Activated naive CD8-positive, alpha-beta T cell treated with anti-CD3 and anti-CD28 coated beads, Interleukin-2, amount 50 U/mL, for 24 hours (primary cell): ENCODE results near the gene CCDC148.

Source experiments
- ATAC-seq: fragments of 150-1000 bp; cut with Tn5 transposase; one replicate; pipeline ENCODE4 v1.10.0; 2021
- DNase-seq: peaks from one replicate; pipeline ENCODE4 v3.0.0; 2021
- H3K27ac Mint-ChIP-seq: one replicate; pipeline ENCODE4 v1.8.0; 2021; ENCODE audit warnings: mild to moderate bottlenecking, mixed read lengths
- H3K27me3 Mint-ChIP-seq: one replicate; pipeline ENCODE4 v1.8.0; 2021; ENCODE audit warnings: mixed read lengths
- H3K36me3 Mint-ChIP-seq: one replicate; pipeline ENCODE4 v1.8.0; 2021; ENCODE audit warnings: low read depth, mixed read lengths
- H3K4me1 Mint-ChIP-seq: one replicate; pipeline ENCODE4 v1.8.0; 2021; ENCODE audit warnings: mixed read lengths
- H3K4me3 Mint-ChIP-seq: one replicate; pipeline ENCODE4 v1.8.0; 2021; ENCODE audit warnings: mild to moderate bottlenecking, moderate library complexity, mixed read lengths
- H3K9me3 Mint-ChIP-seq: one replicate; pipeline ENCODE4 v1.8.0; 2021; ENCODE audit warnings: mixed read lengths

Gene CCDC148

GRCh38 chr2:158199928-158200650 is 256.5 kb downstream of the CCDC148 start:
- Mint-ChIP-seq H3K4me1 (no peaks in the 10 kb centered on the region), H3K27ac (no peak overlapping the region), H3K36me3 (no peaks in the 10 kb centered on the region), H3K9me3 (no peaks in the 10 kb centered on the region), H3K27me3 (peaks cover 39% of the 10 kb centered on the region), H3K4me3 (no peak overlapping the region)
- DNase-seq: no peak
- ATAC-seq: no peak

GRCh38 chr2:158197940-158198339 is 258.6 kb downstream of the CCDC148 start:
- peaks cover under 1% of the 10 kb centered on the region for H3K4me1 Mint-ChIP-seq
- H3K27me3 Mint-ChIP-seq: peaks cover 48% of the 10 kb centered on the region
- H3K4me3 Mint-ChIP-seq: no peak overlapping the region
- no peaks in the 10 kb centered on the region for H3K9me3 Mint-ChIP-seq
- ATAC-seq (no peak), DNase-seq (no peak)
- no peaks in the 10 kb centered on the region for H3K36me3 Mint-ChIP-seq
- no peak overlapping the region for H3K27ac Mint-ChIP-seq

GRCh38 chr2:158194229-158194628 is 262.3 kb downstream of the CCDC148 start:
- no peak overlapping the region for H3K27ac Mint-ChIP-seq
- peaks cover 57% of the 10 kb centered on the region for H3K27me3 Mint-ChIP-seq
- no peak overlapping the region for H3K4me3 Mint-ChIP-seq
- ATAC-seq (no peak), DNase-seq (no peak)
- H3K9me3 Mint-ChIP-seq: no peaks in the 10 kb centered on the region
- peaks cover 31% of the 10 kb centered on the region for H3K4me1 Mint-ChIP-seq
- no peaks in the 10 kb centered on the region for H3K36me3 Mint-ChIP-seq

- DNase-seq: no peak
- no peak overlapping the region for H3K27ac Mint-ChIP-seq
- H3K27me3 Mint-ChIP-seq: peaks cover 48% of the 10 kb centered on the region
- H3K9me3 Mint-ChIP-seq: no peaks in the 10 kb centered on the region
- H3K36me3 Mint-ChIP-seq: no peaks in the 10 kb centered on the region
- H3K4me3 Mint-ChIP-seq: no peak overlapping the region
- ATAC-seq: no peak
- peaks cover 31% of the 10 kb centered on the region for H3K4me1 Mint-ChIP-seq
These were observed 263.8 kb downstream of the CCDC148 start for GRCh38 chr2:158192515-158193443.

GRCh38 chr2:158191076-158191895 is 265.3 kb downstream of the CCDC148 start:
- Mint-ChIP-seq H3K9me3 (no peaks in the 10 kb centered on the region), H3K27ac (peak overlapping the region; percentile 70), H3K27me3 (peaks cover 35% of the 10 kb centered on the region), H3K36me3 (no peaks in the 10 kb centered on the region), H3K4me3 (peak overlapping the region; percentile 16), H3K4me1 (peaks cover 31% of the 10 kb centered on the region)
- DNase-seq (peak; percentile 16), ATAC-seq (peak; percentile 94)

- peaks cover 25% of the 10 kb centered on the region for H3K27me3 Mint-ChIP-seq
- H3K4me1 Mint-ChIP-seq: peaks cover 31% of the 10 kb centered on the region
- H3K36me3 Mint-ChIP-seq: no peaks in the 10 kb centered on the region
- ATAC-seq: no peak
- H3K4me3 Mint-ChIP-seq: no peak overlapping the region
- H3K9me3 Mint-ChIP-seq: no peaks in the 10 kb centered on the region
- DNase-seq: no peak
- H3K27ac Mint-ChIP-seq: no peak overlapping the region
These were observed 267.0 kb downstream of the CCDC148 start for GRCh38 chr2:158189526-158189925.

GRCh38 chr2:158187908-158188307 is 268.6 kb downstream of the CCDC148 start:
- ATAC-seq: no peak
- Mint-ChIP-seq H3K27ac (no peak overlapping the region), H3K36me3 (no peaks in the 10 kb centered on the region), H3K27me3 (peaks cover 27% of the 10 kb centered on the region), H3K9me3 (no peaks in the 10 kb centered on the region), H3K4me3 (no peak overlapping the region), H3K4me1 (peaks cover 30% of the 10 kb centered on the region)
- DNase-seq: no peak

GRCh38 chr2:158184556-158185343 is 271.8 kb downstream of the CCDC148 start:
- DNase-seq (no peak), ATAC-seq (peak; percentile 23)
- no peaks in the 10 kb centered on the region for H3K36me3 Mint-ChIP-seq
- H3K27me3 Mint-ChIP-seq: peaks cover 35% of the 10 kb centered on the region
- peaks cover 5% of the 10 kb centered on the region for H3K4me1 Mint-ChIP-seq
- H3K27ac Mint-ChIP-seq: no peak overlapping the region
- H3K4me3 Mint-ChIP-seq: no peak overlapping the region
- no peaks in the 10 kb centered on the region for H3K9me3 Mint-ChIP-seq

GRCh38 chr2:158184001-158184400 is 272.6 kb downstream of the CCDC148 start:
- no peak overlapping the region for H3K27ac Mint-ChIP-seq
- ATAC-seq: no peak

GRCh38 chr2:158182676-158183295 is 273.8 kb downstream of the CCDC148 start:
- H3K27me3 Mint-ChIP-seq: peaks cover 43% of the 10 kb centered on the region
- no peaks in the 10 kb centered on the region for H3K36me3 Mint-ChIP-seq
- H3K27ac Mint-ChIP-seq: no peak overlapping the region
- H3K4me1 Mint-ChIP-seq: no peaks in the 10 kb centered on the region
- no peak for ATAC-seq
- H3K4me3 Mint-ChIP-seq: no peak overlapping the region
- H3K9me3 Mint-ChIP-seq: no peaks in the 10 kb centered on the region
- DNase-seq: no peak

More at GRCh38 chr2:158184001-158184400, 272.6 kb downstream of the CCDC148 start:
- no peaks in the 10 kb centered on the region for H3K9me3 Mint-ChIP-seq
- no peaks in the 10 kb centered on the region for H3K36me3 Mint-ChIP-seq
- no peaks in the 10 kb centered on the region for H3K4me1 Mint-ChIP-seq
- no peak for DNase-seq
- no peak overlapping the region for H3K4me3 Mint-ChIP-seq
- peaks cover 35% of the 10 kb centered on the region for H3K27me3 Mint-ChIP-seq

- DNase-seq: no peak
- Mint-ChIP-seq H3K36me3 (no peaks in the 10 kb centered on the region), H3K27ac (no peak overlapping the region), H3K4me1 (no peaks in the 10 kb centered on the region), H3K4me3 (no peak overlapping the region), H3K27me3 (peaks cover 44% of the 10 kb centered on the region), H3K9me3 (no peaks in the 10 kb centered on the region)
- no peak for ATAC-seq
These were observed 275.4 kb downstream of the CCDC148 start for GRCh38 chr2:158181171-158181570.

- no peak for DNase-seq
- Mint-ChIP-seq H3K36me3 (no peaks in the 10 kb centered on the region), H3K4me1 (no peaks in the 10 kb centered on the region), H3K4me3 (no peak overlapping the region), H3K27ac (no peak overlapping the region), H3K9me3 (no peaks in the 10 kb centered on the region), H3K27me3 (peaks cover 38% of the 10 kb centered on the region)
- no peak for ATAC-seq
These were observed 276.9 kb downstream of the CCDC148 start for GRCh38 chr2:158179660-158180059.

GRCh38 chr2:158178646-158179045 is 277.9 kb downstream of the CCDC148 start:
- no peak overlapping the region for H3K27ac Mint-ChIP-seq
- peaks cover 37% of the 10 kb centered on the region for H3K27me3 Mint-ChIP-seq

More at GRCh38 chr2:158178646-158179045, 277.9 kb downstream of the CCDC148 start:
- no peak for ATAC-seq
- Mint-ChIP-seq H3K4me3 (no peak overlapping the region), H3K9me3 (no peaks in the 10 kb centered on the region), H3K4me1 (no peaks in the 10 kb centered on the region), H3K36me3 (no peaks in the 10 kb centered on the region)
- no peak for DNase-seq
